G401 (cell line): Measurements from ENCODE around the gene ANKRD11. TPM values are rescaled to one million over a fixed set of nuclear protein-coding genes. Genes with fewer than 3 reads are reported as not detected.

Experiments used
- DNase-seq: peaks from one replicate; pipeline ENCODE4 v3.0.0-alpha.2; 2015; ENCODE audit warnings: low spot score
- in situ Hi-C: cut with HindIII; loops from 2 replicates; pipeline ENCODE4 v1.10.0; 2016; ENCODE audit warnings: low sequenced_read_pairs, mixed read lengths
- total RNA-seq: library from RNA; depleted of rRNA; stranded (reverse); fragments of >200 nt; shearing (Covaris generic); gene quantifications from 2 replicates; pipeline ENCODE4 v1.2.3, GENCODE V29; 2014; rRNA removed

Gene ANKRD11
- 42.6 and 55.3 TPM in 2 replicates for total RNA-seq

DNA sequence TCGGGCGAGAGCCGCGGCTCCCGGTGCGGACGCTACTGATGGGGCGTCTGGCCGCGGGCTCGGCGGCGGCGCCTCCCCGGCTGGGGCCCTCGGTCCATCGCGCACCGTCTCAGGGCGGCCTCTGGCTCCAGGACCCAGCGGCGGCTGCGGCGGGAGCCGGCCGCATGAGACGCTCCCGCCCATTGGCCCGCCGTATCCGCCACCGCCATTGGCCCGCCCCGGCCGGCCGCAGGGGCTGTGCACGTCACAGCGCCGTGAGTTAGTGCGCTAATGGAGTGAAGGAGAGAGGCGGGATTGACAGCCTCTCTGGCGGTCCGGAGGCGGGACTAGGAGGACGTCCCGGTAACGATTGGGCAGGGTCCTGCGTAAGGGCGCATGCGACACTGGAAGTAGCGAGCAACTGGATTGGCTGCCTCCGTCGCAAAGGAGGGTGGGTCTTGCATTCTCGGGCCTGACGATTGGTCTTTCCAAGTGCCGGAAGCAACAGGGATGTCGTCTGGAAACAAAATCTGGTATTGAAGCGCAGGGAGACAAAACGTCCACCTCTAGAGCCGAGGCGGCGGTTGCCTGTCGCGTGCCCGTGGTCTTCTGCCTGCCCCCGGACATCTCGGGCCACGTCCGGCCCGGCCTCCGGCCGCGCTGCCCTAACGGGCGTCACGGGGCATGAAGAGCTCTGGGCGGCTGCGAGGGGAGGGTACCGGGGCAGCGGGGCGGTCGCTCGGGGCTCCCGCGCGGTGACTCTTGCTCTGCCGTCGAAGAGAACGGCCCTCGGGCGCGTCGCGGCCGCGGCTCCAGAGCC, at the start of gene ANKRD11:
TSS of gene ANKRD11 (minus strand) at position 123 of the 799 bp plus-strand sequence. CDS start 173,542 bp downstream, outside the sequence.
- in situ Hi-C loops: no loop called here

DNA sequence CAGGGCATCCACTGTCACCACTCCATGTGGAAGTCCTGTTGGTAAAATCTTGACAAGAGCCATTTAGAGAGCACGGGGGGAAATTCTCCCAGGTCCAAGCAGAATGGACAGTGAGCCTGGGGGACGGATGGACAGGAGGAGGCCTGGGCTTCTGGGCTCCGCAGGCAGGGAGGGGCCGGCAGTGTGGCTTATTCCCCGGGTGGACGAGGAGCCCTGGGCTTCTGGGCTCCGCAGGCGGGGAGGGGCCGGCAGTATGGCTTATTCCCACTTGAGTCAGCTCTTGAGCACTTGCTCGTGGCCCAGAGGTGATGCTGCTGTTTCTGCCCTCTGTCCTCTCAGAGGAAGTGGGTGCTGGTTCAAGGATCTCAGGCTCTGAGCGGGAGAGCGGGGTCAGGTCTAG, 47.9 kb upstream of the ANKRD11 start:
- no peak for DNase-seq
- in situ Hi-C loops: no loop called here

More for the DNA sequence above, at the start of gene ANKRD11:
- peak; percentile 100 for DNase-seq

DNA sequence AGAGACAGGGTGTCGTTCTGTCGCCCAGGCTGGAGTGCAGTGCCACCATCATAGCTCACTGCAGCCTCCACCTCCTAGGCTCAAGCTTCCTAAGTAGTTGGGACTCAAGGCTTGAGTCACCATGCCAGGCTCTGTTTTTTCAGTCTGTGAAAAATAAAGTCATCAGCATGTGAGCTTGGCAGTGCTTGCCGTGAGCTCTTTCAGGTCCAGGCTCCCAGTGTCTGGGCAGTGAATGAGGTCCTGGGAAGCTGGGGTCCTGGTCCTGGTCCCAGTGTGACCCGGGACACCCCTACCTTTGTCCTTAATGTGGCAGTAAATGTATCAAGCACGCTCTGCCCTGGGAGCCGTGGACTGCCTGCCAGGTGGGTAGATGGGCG, 47.2 kb upstream of the ANKRD11 start:
- in situ Hi-C loops: no loop called here
- no peak for DNase-seq

DNA sequence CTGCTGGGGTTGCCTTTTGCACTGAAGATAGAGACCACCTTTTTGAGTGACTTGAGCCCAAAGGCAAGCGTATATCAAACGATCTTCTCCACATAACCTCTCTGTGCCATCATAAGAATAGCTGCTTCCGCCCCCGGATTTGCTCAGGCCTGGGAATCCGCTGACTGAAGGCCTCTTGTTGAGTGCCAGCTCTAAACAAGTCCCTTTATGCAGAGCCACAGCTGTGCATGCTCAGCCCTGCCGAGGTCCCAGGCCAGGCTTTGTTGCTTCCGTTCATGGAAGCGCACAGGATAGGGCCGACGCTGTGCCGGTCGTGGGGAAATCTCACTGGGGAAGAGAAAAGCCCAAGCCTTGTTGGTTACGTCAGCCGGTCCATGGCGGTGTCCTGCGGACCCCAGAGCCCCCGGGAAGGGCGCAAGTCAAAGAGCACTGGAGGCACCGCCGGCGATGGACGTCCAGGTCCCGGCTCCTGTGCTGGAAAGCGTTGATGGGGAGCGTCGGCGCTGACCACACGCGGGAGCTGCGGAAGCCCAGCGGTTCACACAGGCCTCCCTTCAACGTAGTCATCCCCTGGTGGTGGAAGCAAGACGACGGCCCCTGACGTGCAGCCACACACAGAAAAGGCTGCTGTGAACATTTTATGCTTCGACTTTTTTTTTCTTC, 46.7 kb upstream of the ANKRD11 start:
- DNase-seq: no peak
- in situ Hi-C loops: no loop called here

DNA sequence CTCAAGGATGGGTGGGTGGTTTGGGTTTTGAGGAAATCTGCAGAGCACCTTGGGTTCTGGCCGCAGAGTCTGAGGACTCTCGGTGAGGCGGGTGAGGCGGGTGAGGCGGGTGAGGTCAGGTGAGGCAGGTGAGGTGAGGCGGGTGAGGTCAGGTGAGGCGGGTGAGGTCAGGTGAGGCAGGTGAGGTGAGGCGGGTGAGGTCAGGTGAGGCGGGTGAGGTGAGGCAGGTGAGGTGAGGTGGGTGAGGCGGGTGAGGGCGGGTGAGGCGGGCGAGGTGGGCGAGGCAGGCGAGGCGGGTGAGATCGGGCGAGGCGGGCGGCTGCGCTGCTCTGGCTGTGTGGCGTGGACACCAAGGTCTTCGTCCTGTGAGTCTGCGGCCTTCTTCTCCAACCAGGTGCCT, 46.0 kb upstream of the ANKRD11 start:
- DNase-seq: no peak
- in situ Hi-C loops: no loop called here

DNA sequence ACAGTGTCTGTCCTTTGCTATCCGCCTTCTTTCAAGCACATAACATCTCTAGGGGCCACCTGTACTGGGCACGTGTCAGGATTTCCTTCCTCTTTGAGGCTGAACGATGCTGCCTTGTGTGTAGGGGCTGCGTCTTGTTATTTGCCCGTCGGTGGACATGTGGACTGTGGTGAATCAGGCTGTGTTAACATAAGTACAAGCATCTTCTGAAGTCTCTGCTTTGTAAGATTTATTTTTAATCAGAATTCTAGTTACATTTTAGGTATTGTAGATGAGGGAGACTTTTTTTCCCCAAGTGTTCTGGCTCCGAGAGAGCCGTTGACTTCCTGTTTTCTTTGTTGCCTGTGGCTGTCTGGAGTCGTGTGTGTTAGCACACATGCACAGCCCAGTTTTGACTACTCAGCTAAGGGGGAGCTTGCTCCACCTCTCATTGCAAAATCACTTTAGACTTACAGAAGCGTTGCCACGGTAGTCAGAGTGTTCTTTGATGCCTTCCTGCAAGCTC, 43.9 kb upstream of the ANKRD11 start:
- no peak for DNase-seq
- in situ Hi-C loops: no loop called here

DNA sequence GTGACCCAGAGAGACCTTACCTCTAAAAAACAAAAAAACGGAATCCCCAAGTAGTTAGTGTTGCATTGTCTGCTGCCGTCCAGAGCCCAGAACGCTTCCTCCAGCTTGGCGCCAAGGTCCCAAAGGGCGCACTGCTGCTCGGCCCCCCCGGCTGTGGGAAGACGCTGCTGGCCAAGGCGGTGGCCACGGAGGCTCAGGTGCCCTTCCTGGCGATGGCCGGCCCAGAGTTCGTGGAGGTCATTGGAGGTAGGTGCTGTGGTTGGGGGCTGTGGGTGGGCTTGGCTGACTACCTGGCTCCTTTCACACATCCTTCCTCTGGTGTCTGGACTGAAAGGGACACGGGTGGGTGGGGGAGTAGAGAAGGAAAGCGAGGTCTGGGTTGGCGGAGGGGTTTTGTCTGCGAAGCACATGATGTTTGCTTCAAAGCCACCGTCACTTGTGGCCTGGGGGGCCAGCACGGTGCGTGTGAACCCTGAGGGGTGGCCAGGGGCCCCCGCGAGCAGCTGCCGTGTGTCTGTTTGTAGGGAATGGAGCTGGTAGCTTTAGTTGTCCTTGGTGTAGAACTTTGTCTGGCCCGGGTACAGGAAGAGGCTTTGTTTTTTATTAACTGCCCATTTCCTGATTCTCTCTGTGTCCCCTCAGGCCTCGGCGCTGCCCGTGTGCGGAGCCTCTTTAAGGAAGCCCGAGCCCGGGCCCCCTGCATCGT, 41.6 kb upstream of the ANKRD11 start:
- no peak for DNase-seq
- in situ Hi-C loops: no loop called here

DNA sequence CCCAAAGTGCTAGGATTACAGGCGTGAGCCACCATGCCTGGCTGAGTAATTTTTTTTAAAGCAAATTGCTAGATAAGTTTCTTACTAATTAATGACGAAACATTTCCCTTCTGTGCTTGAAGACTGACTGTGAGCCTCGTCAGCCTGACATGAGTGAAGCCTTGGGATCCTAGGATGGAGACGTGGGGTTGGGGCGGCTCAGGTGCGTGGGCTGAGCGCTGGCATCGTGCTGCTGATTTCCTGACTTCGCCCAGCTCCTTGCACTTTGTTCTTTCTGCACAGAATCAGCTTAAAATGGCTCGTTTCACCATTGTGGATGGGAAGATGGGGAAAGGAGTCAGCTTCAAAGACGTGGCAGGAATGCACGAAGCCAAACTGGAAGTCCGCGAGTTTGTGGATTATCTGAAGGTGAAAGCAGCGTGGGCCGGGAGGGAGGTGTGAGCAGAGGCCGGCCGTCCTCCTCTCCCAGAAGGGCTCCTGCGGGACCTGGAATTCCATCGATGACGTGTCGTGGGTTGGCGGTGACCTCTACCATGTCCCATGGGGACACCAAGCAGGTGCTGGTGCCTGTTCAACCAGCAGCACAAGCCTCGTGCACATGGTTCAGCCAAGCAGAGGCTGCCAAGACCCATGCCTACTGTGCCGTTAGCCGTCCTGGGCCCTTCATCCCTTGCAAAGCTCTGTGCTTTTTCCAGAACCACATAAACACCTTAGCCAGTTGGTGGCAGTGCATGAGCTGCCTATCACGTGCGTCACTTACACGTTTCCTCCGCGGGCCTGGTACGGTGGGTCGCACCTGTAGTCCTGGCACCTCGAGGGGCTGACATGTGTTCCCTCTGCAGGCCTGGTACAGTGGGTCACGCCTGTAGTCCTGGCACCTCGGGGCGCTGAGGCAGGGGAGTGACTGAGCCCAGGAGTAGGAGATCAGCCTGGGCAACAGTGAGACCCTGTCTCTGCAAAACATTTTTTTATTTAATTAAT, 40.3 kb upstream of the ANKRD11 start:
- DNase-seq: no peak
- in situ Hi-C loops: no loop called here

DNA sequence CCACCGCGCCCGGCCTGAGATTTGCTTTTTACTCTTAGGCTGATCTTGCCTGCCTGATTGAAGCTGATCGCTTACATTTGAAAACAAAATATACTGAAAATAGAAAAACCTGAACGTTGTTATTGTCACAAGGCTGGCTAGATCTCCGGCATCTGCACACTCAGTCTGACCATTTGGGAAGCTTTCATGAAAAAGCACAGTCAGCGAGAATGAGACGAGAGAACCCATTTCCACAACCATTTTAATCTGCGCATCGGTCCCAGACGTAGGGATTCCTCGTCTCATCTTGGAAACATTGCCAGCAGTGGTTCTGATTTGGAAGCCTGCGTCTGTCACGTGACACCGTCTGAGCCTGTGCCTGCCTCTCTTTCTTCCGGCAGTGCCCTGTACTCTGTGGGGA, 38.7 kb upstream of the ANKRD11 start:
- DNase-seq: no peak
- in situ Hi-C loops: no loop called here

DNA sequence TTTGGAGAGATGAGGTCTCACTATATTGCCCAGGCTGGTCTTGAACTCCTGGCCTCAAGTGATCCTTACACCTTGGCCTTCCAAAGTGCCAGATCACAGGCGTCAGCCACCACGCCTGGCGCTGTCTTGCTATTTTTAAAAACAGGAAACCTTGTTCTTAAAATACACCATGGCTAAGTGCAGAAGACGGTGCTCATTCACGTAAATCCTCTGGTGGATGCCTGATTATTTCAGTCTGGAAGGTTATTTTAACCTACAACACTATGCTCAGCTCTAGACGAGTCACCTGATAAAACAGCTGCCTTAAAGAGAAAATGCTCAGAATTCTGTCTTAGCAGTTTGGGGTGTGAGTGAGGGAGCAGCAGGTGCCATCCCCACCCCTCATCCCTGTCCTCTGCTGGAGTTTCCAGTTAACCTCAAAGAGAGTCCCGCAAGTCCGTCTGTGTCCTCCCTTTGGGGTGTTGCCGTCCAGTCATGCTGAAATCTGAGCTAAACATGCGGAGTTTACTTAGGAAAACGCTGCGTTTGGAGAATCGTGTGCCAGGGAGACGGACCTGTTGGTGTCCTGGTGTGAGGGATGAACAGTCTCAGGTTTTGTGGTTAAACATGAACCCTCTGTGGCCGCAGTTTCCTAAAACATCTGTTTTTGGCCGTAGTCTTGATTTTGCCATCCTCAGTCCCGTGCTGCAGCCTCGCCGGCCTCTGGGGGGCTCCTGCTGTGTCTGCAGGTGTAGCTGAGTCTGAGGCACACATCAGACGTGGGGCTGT, 35.0 kb upstream of the ANKRD11 start:
- in situ Hi-C loops: no loop called here
- DNase-seq: no peak

DNA sequence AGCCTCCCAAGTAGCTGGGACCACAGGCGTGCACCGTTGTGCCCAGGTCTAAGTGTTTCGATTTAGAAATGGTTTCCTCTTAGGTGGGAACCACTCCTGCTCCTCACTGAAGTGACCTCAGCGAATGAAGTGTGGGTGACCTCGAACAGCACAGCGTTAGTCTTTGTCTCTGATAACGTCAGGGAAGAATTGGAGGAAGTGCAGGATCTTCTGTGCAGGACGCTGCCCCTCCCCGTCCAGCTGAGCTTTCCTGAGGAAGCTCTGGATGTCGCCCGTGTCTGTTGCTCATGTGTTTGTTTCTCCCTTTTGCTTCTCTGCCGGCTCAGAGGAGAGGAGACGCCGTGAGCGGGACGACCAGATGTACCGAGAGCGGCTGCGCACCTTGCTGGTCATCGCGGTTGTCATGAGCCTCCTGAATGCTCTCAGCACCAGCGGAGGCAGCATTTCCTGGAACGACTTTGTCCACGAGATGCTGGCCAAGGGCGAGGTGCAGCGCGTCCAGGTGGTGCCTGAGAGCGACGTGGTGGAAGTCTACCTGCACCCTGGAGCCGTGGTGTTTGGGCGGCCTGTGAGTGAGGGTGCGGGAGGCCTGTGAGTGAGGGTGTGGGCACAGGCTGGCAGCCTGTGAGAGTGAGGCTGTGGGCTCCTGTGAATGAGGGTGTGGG, 33.5 kb upstream of the ANKRD11 start:
- no peak for DNase-seq
- in situ Hi-C loops: no loop called here

DNA sequence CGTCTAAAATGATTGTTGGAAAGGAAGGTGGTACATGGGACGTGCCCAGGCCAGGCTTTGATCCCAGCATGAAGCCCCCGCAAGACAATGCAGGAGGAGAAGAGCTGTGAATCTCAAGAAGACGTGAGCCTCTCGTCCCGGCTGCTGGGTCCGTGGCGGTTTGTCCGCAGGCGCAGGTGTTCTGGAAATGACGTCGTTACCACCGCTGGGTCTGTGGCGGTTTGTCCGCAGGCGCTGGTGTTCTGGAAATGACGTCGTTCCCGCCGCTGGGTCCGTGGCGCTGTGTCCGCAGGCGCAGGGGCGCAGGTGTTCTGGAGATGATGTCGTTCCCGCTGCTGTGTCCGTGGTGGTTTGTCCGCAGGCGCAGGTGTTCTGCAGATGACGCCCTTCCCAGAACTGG, 31.9 kb upstream of the ANKRD11 start:
- in situ Hi-C loops: no loop called here
- no peak for DNase-seq

DNA sequence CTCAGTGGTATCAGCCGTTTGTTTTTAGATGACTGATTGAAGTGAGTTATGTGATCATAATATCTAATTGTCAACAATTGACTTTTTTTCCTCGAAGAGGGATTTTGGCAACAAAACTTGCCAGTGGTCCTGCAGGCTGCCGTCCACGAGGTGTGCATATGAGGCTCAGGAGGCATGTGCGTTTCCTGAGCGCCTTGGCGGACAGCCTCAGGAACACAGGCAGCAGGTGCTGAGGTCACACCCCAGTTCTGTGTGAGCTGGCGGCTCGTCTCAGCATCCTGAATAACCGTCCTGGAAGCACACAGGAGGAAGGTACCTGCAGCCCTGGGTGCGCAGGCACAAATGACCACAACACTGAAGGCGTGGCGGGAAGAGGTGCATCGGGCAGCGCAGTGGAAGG, 29.5 kb upstream of the ANKRD11 start:
- peak; percentile 50 for DNase-seq
- in situ Hi-C loops: no loop called here

DNA sequence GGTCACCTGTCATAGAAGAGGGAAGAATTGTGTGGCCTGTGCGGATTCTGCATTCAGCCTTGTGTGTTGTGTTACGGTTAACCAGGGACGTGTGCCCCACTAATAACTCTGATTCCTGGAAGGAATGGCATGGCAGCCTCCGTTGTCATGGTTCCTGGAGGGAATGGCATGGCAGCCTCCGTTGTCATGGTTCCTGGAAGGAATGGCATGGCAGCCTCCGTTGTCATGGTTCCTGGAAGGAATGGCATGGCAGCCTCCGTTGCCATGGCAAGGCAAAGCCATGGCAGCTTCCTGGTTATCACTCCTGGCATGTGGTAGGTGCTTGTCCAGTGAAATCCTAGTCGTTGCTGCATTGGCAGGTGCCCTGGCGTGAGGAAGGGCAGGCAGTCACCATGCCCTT, 26.8 kb upstream of the ANKRD11 start:
- in situ Hi-C loops: no loop called here
- no peak for DNase-seq

DNA sequence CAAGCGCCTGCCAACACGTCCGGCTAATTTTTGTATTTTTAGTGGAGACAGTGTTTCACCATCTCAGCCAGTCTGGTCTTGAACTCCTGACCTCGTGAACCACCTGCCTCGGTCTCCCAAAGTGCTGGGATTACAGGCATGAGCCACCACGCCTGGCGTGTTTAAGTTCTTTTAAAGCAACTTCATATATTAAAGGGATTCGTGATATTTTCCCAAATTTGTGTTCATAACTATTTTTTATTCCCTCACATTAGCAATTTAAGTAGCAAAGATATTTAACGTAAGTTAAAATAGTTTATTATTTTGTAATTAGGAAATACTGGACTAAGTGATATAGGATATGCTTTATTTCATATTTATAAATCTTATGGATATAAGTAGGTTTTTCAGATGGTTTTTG, 22.1 kb upstream of the ANKRD11 start:
- in situ Hi-C loops: no loop called here
- DNase-seq: no peak

DNA sequence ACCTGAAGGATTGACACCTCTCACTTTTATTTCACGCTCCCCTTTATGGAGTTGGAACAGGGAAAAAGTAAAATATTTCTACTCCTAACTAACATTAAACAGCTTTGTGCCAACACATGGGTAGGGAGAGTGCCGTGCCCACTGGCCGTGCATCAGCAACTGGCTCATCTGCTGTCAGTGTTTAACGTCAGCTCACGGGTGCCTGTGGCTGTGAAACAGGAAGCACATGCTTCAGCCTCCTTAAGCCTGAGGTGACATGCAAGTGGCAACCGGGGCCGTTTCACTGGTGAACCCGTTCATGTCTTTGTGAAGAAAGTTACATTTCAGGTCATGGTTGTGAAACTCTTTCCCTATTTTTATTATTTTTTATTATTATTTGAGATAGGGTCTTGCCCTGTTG, 21.0 kb upstream of the ANKRD11 start:
- in situ Hi-C loops: no loop called here
- no peak for DNase-seq

DNA sequence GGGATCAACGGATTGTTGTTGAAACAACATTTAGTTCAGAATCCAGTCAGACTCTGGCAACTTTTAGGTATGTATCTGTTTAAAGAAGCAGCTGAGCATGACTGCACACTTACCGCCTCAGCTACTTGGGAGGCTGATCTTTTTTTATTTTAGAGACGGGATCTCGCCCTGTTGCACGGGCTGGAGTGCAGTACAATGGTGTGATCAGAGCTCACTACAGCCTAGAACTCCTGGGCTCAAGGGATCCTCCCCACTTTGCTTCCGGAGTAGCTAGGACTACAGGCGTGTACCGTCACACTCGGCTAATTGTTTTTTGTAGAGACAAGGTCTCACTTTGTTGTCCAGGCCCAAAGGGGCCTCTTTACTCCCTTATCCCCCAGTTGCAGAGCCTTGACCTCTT, 20.2 kb upstream of the ANKRD11 start:
- in situ Hi-C loops: no loop called here
- no peak for DNase-seq
